ENCODE results near the gene EEF1B2. TPM values are rescaled to one million over a fixed set of nuclear protein-coding genes. Genes with fewer than 3 reads are reported as not detected.
"Not testable (repeated sequence)": the region's sequence is repeated elsewhere in the genome, so short reads cannot be mapped to it uniquely, and the experiment has no call there.

The EEF1B2 gene
- 614 and 618 TPM in 2 replicates for total RNA-seq
- long read RNA-seq, transcript EEF1B2-202 (7 exons, 880 nt), result minor isoform, 5 of 385 reads
- long read RNA-seq, transcript EEF1B2-203 (6 exons, 1,098 nt), result major isoform, 347 of 385 reads
- long read RNA-seq, transcript EEF1B2-201 (7 exons, 844 nt), result minor isoform, 7 of 385 reads
- long read RNA-seq, partial matches to known transcripts, result 8 of 385 reads
- long read RNA-seq, other reads (novel, unspliced or antisense), result 16 of 385 reads

DNA sequence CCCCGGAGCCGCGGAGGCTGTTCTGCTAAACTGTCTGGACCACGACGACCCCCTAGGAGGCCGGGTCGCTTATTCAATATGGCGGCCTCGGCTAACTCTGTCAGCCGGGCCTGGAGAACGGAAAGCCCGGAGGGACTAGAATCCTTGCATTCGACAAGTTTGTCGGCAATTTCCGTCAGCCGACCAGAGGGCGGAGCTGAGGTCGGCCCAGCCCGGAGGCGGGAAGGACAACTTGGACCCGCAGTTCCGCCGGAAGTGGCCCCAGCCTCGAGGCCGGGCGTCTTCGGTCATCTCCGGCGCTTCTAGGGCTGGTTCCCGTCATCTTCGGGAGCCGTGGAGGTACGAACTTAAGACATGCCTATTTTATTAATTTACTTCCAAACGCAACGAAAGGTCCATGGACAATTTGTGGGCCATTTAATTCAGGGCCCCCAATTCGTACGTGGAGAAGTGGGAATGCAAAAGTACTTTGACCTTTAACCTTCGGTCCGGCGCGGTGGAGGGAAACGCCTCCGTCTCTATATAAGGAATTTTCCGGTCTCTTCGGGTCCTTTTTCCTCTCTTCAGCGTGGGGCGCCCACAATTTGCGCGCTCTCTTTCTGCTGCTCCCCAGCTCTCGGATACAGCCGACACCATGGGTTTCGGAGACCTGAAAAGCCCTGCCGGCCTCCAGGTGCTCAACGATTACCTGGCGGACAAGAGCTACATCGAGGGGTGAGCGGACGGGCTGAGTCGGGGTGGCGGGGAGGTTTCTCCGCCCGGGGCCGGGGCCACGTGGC is at the start of gene EEF1B2, which contains the start of gene NDUFS1:
TSS of gene EEF1B2 (plus strand) at position 550 of the 779 bp plus-strand sequence. CDS start at position 635, 85 bp downstream.
TSS of gene NDUFS1 (minus strand) at position 99 of the 779 bp plus-strand sequence. CDS start 5,766 bp downstream, outside the sequence.
- Mint-ChIP-seq H3K4me3 (peak within 1 kb of the TSS; percentile 100), H3K9me3 (peaks cover 2% of the 10 kb centered on the region), H3K36me3 (ENCODE audit: low read depth) (peaks cover 27% of the 10 kb centered on the region), H3K4me1 (peaks cover 58% of the 10 kb centered on the region), H3K27me3 (ENCODE audit: low read depth) (no peaks in the 10 kb centered on the region), H3K27ac (ENCODE audit: unreplicated experiment) (peak within 1 kb of the TSS; percentile 99)
- TF ChIP-seq, protein P1, sequence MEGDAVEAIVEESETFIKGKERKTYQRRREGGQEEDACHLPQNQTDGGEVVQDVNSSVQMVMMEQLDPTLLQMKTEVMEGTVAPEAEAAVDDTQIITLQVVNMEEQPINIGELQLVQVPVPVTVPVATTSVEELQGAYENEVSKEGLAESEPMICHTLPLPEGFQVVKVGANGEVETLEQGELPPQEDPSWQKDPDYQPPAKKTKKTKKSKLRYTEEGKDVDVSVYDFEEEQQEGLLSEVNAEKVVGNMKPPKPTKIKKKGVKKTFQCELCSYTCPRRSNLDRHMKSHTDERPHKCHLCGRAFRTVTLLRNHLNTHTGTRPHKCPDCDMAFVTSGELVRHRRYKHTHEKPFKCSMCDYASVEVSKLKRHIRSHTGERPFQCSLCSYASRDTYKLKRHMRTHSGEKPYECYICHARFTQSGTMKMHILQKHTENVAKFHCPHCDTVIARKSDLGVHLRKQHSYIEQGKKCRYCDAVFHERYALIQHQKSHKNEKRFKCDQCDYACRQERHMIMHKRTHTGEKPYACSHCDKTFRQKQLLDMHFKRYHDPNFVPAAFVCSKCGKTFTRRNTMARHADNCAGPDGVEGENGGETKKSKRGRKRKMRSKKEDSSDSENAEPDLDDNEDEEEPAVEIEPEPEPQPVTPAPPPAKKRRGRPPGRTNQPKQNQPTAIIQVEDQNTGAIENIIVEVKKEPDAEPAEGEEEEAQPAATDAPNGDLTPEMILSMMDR (conservative IDR thresholded peaks at IDR 0.05), result no peak
- peak; percentile 93 for DNase-seq (ENCODE audit: low read depth, low spot score)

DNA sequence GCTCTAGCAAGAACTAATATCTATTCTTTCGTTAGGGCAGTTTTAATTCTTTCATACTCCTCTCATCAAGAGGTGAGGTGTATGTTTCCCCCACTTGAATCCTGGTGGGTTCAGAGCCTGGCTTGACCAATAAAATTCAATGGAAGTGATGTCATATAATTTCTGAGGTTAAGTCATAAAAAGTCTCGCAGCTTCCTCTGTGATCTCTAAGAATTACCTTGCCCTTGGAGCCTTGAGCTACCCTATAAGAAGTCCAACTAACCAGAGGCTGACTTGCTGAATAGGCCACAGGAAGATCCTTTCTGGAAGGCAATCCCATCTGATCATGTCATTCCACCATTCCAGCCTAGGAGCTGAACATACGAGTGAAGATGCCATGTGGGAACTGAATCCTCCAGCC is 47.6 kb upstream of the EEF1B2 start:
- H3K4me3 Mint-ChIP-seq, result no peak overlapping the region
- H3K27me3 Mint-ChIP-seq (ENCODE audit: low read depth), result no peaks in the 10 kb centered on the region
- H3K9me3 Mint-ChIP-seq, result no peaks in the 10 kb centered on the region
- H3K27ac Mint-ChIP-seq (ENCODE audit: unreplicated experiment), result peak overlapping the region; percentile 32
- H3K36me3 Mint-ChIP-seq (ENCODE audit: low read depth), result peaks cover 22% of the 10 kb centered on the region
- DNase-seq (ENCODE audit: low read depth, low spot score), result no peak
- TF ChIP-seq, protein P1 (conservative IDR thresholded peaks at IDR 0.05), result no peak
- H3K4me1 Mint-ChIP-seq, result no peaks in the 10 kb centered on the region

- Mint-ChIP-seq H3K27ac (ENCODE audit: unreplicated experiment) (no peak overlapping the region), H3K4me3 (no peak overlapping the region), H3K36me3 (ENCODE audit: low read depth) (peaks cover 22% of the 10 kb centered on the region), H3K27me3 (ENCODE audit: low read depth) (no peaks in the 10 kb centered on the region), H3K9me3 (no peaks in the 10 kb centered on the region), H3K4me1 (no peaks in the 10 kb centered on the region)
- DNase-seq (ENCODE audit: low read depth, low spot score), result no peak
- TF ChIP-seq, protein P1 (conservative IDR thresholded peaks at IDR 0.05), result no peak
Measured at GRCh38 chr2:206112846-206113547, 46.7 kb upstream of the EEF1B2 start.

- H3K27ac Mint-ChIP-seq (ENCODE audit: unreplicated experiment), result no peak overlapping the region
- no peak for DNase-seq (ENCODE audit: low read depth, low spot score)
- H3K27me3 Mint-ChIP-seq (ENCODE audit: low read depth), result no peaks in the 10 kb centered on the region
- H3K9me3 Mint-ChIP-seq, result no peaks in the 10 kb centered on the region
- TF ChIP-seq, protein P1 (conservative IDR thresholded peaks at IDR 0.05), result no peak
- H3K36me3 Mint-ChIP-seq (ENCODE audit: low read depth), result peaks cover 25% of the 10 kb centered on the region
- no peaks in the 10 kb centered on the region for H3K4me1 Mint-ChIP-seq
- no peak overlapping the region for H3K4me3 Mint-ChIP-seq
Measured at GRCh38 chr2:206115026-206115578, 44.6 kb upstream of the EEF1B2 start.

GRCh38 chr2:206116278-206116677 is 43.4 kb upstream of the EEF1B2 start:
- no peaks in the 10 kb centered on the region for H3K9me3 Mint-ChIP-seq
- no peak overlapping the region for H3K27ac Mint-ChIP-seq (ENCODE audit: unreplicated experiment)
- DNase-seq (ENCODE audit: low read depth, low spot score), result no peak
- no peaks in the 10 kb centered on the region for H3K4me1 Mint-ChIP-seq
- no peaks in the 10 kb centered on the region for H3K27me3 Mint-ChIP-seq (ENCODE audit: low read depth)
- peaks cover 33% of the 10 kb centered on the region for H3K36me3 Mint-ChIP-seq (ENCODE audit: low read depth)
- TF ChIP-seq, protein P1 (conservative IDR thresholded peaks at IDR 0.05), result no peak
- H3K4me3 Mint-ChIP-seq, result no peak overlapping the region

DNA sequence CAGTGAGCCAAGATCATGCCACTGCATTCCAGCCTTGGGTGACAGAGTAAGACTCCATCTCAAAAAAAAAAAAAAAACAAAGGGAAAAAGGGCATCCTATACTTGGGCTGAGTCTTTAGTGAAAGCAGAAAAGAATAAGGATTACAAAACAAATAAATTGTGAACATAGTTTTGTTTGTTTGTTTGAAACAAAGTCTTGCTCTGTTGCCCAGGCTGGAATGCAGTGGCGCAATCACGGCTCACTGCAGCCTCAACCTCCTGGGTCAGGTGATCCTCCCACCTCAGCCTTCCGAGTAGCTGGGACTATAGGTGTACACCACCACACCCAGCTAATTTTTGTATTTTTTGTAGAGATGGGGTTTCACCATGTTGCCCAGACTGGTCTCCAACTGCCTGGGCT is 37.1 kb upstream of the EEF1B2 start:
- not testable (repeated sequence) for DNase-seq (ENCODE audit: low read depth, low spot score); H3K4me1 Mint-ChIP-seq; H3K27ac Mint-ChIP-seq (ENCODE audit: unreplicated experiment); H3K4me3 Mint-ChIP-seq; H3K9me3 Mint-ChIP-seq; H3K27me3 Mint-ChIP-seq (ENCODE audit: low read depth)
- H3K36me3 Mint-ChIP-seq (ENCODE audit: low read depth), result peaks cover 12% of the 10 kb centered on the region

All from neural crest cell (in vitro differentiated cells).